ENCODE data around the gene ALOXE3.

ALOXE3 gene

GRCh38 chr17:8140065-8141029 is 22.0 kb upstream of the ALOXE3 start:
- no peak for DNase-seq (ENCODE audit: low spot score)
- in situ Hi-C loops (cut with MboI; ENCODE audit: low pct_unique_long_range_greater_than_20kb, low sequenced_read_pairs, unreplicated experiment): no loop called here

GRCh38 chr17:8138672-8139371 is 20.5 kb upstream of the ALOXE3 start:
- peak; percentile 70 for TF ChIP-seq CTCF (IDR thresholded peaks at IDR 0.05; ENCODE audit: extremely low read depth, insufficient read depth, missing control alignments)
- in situ Hi-C loops (cut with MboI; ENCODE audit: low pct_unique_long_range_greater_than_20kb, low sequenced_read_pairs, unreplicated experiment): no loop called here
- peak; percentile 92 for DNase-seq (ENCODE audit: low spot score)

More at GRCh38 chr17:8140065-8141029, 22.0 kb upstream of the ALOXE3 start:
- TF ChIP-seq CTCF (IDR thresholded peaks at IDR 0.05; ENCODE audit: extremely low read depth, insufficient read depth, missing control alignments): no peak

- TF ChIP-seq CTCF (IDR thresholded peaks at IDR 0.05; ENCODE audit: extremely low read depth, insufficient read depth, missing control alignments): no peak
- in situ Hi-C loops (cut with MboI; ENCODE audit: low pct_unique_long_range_greater_than_20kb, low sequenced_read_pairs, unreplicated experiment): no loop called here
- no peak for DNase-seq (ENCODE audit: low spot score)
Observed at GRCh38 chr17:8138374-8138671, 20.0 kb upstream of the ALOXE3 start.

- TF ChIP-seq CTCF (IDR thresholded peaks at IDR 0.05; ENCODE audit: extremely low read depth, insufficient read depth, missing control alignments): no peak
- in situ Hi-C loops (cut with MboI; ENCODE audit: low pct_unique_long_range_greater_than_20kb, low sequenced_read_pairs, unreplicated experiment): no loop called here
- no peak for DNase-seq (ENCODE audit: low spot score)
Observed at GRCh38 chr17:8137645-8138373, 19.5 kb upstream of the ALOXE3 start.

- in situ Hi-C loops (cut with MboI; ENCODE audit: low pct_unique_long_range_greater_than_20kb, low sequenced_read_pairs, unreplicated experiment): no loop called here
- TF ChIP-seq CTCF (IDR thresholded peaks at IDR 0.05; ENCODE audit: extremely low read depth, insufficient read depth, missing control alignments): no peak
- no peak for DNase-seq (ENCODE audit: low spot score)
Observed at GRCh38 chr17:8133941-8134340, 15.6 kb upstream of the ALOXE3 start.

- in situ Hi-C loops (cut with MboI; ENCODE audit: low pct_unique_long_range_greater_than_20kb, low sequenced_read_pairs, unreplicated experiment): no loop called here
- no peak for TF ChIP-seq CTCF (IDR thresholded peaks at IDR 0.05; ENCODE audit: extremely low read depth, insufficient read depth, missing control alignments)
Observed at GRCh38 chr17:8133399-8133798, 15.1 kb upstream of the ALOXE3 start.

More at GRCh38 chr17:8133399-8133798, 15.1 kb upstream of the ALOXE3 start:
- DNase-seq (ENCODE audit: low spot score): no peak

Measured in GM13977 (cell line).